NT2/D1 (cell line): ENCODE measurements around the gene HCN1.
"Not testable (repeated sequence)": the region's sequence is repeated elsewhere in the genome, so short reads cannot be mapped to it uniquely, and the experiment has no call there.

Experiments
- DNase-seq: peaks from one replicate; pipeline ENCODE4 v3.0.0-alpha.2; 2011; ENCODE audit warnings: low read depth, low spot score
- H3K27me3 ChIP-seq: 2 replicates; pipeline ENCODE4 v1.6.0; 2011; ENCODE audit warnings: mild to moderate bottlenecking; ENCODE audit not compliant: insufficient read length, insufficient read depth
- H3K36me3 ChIP-seq: 2 replicates; pipeline ENCODE4 v1.6.1; 2011; ENCODE audit warnings: mild to moderate bottlenecking, low read length, mixed read lengths; ENCODE audit not compliant: insufficient read depth, insufficient read length
- H3K4me1 ChIP-seq: 2 replicates; pipeline ENCODE4 v1.5.1; 2011; ENCODE audit not compliant: insufficient read depth, insufficient read length
- H3K4me3 ChIP-seq: 2 replicates; pipeline ENCODE4 v1.5.1; 2011; ENCODE audit warnings: low read depth; ENCODE audit not compliant: insufficient read length
- H3K9ac ChIP-seq: 2 replicates; pipeline ENCODE4 v1.6.0; 2011; ENCODE audit warnings: low read depth; ENCODE audit not compliant: insufficient read length
- H3K9me3 ChIP-seq: 2 replicates; pipeline ENCODE4 v1.5.1; 2011; ENCODE audit warnings: mild to moderate bottlenecking, low read length; ENCODE audit not compliant: insufficient read depth
- SUZ12 ChIP-seq: IDR thresholded peaks from 2 replicates; pipeline ENCODE4 v1.6.1; 2011; ENCODE audit not compliant: insufficient read length, insufficient read depth; ENCODE audit errors: extremely low read depth
- YY1 ChIP-seq: IDR thresholded peaks from 2 replicates; pipeline ENCODE4 v1.6.1; 2011; ENCODE audit not compliant: insufficient read length, insufficient read depth
- ZNF274 ChIP-seq: IDR thresholded peaks from 2 replicates; pipeline ENCODE4 v1.6.1; 2011; ENCODE audit warnings: mild to moderate bottlenecking, low read depth, low read length

The HCN1 gene

DNA sequence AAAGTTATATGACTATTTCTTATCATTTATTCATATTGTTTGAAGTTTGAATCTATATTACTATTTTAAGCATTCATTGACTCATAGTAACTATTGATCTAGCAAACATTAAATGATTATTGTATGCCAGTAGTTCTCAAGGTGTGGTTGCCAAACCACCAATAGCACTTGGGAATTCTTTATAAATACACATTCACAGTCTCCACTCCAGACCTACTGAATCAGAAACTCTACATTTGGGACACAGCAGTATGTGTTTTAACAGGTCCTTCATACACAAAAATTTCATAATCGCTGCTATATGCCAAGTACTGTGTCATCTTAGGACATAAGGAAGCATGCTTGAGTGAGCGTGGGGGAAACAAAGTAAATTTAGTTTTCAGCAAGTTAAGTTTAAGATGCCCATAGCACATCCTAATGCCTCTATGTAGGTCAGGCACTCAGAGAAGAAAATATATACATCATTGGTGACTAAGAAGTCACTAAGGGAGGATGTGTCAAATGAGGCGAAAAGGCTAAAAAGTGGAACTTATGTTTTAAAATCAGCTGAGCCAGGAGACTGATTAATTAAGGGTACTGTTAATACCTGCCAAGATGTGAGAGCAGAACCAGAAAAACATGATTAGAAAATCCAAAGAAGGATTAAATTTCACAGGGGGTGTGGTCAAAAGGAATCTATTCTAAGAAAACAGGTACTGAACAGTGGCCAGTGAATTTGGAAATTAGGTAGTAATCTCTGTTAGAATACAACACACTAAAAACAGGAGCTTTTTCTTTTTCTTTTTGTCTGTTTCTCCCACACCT is 340.8 kb downstream of the HCN1 start:
- no peaks in the 10 kb centered on the region for H3K9me3 ChIP-seq
- no peak overlapping the region for H3K9ac ChIP-seq
- H3K27me3 ChIP-seq: no peaks in the 10 kb centered on the region
- no peak for DNase-seq
- no peaks in the 10 kb centered on the region for H3K36me3 ChIP-seq
- no peak for TF ChIP-seq YY1
- TF ChIP-seq SUZ12: no peak
- no peak for TF ChIP-seq ZNF274
- no peak overlapping the region for H3K4me3 ChIP-seq
- no peaks in the 10 kb centered on the region for H3K4me1 ChIP-seq

- H3K27me3 ChIP-seq: no peaks in the 10 kb centered on the region
- no peak overlapping the region for H3K4me3 ChIP-seq
- H3K9me3 ChIP-seq: no peaks in the 10 kb centered on the region
- no peak for DNase-seq
- no peaks in the 10 kb centered on the region for H3K4me1 ChIP-seq
- TF ChIP-seq ZNF274 (no peak), YY1 (no peak), SUZ12 (no peak)
- H3K36me3 ChIP-seq: no peaks in the 10 kb centered on the region
- no peak overlapping the region for H3K9ac ChIP-seq
Observed at GRCh38 chr5:45336464-45336863, 359.7 kb downstream of the HCN1 start.

DNA sequence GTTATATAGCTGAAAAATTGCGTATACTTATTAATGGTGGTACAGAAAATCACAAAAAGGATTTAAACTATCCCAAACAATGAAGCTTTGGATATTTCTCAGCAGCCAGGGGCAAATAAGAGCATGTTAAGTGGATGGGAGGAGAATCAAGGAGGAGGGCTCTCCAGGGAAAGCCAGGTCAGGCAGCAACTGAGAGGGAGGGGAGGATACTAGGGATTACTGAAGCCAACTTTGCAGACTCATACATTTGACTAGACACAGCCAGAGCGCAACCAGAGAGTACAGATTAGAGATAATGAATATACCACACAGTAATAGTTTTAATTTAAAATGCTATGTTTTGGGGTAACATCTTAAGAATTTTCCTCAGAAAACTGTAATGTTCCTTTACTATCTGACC is 360.2 kb downstream of the HCN1 start:
- TF ChIP-seq SUZ12: no peak
- no peak for TF ChIP-seq ZNF274
- TF ChIP-seq YY1: no peak
- H3K36me3 ChIP-seq: no peaks in the 10 kb centered on the region
- H3K4me1 ChIP-seq: no peaks in the 10 kb centered on the region
- H3K9me3 ChIP-seq: no peaks in the 10 kb centered on the region
- DNase-seq: no peak
- H3K4me3 ChIP-seq: no peak overlapping the region
- H3K27me3 ChIP-seq: no peaks in the 10 kb centered on the region
- H3K9ac ChIP-seq: no peak overlapping the region

DNA sequence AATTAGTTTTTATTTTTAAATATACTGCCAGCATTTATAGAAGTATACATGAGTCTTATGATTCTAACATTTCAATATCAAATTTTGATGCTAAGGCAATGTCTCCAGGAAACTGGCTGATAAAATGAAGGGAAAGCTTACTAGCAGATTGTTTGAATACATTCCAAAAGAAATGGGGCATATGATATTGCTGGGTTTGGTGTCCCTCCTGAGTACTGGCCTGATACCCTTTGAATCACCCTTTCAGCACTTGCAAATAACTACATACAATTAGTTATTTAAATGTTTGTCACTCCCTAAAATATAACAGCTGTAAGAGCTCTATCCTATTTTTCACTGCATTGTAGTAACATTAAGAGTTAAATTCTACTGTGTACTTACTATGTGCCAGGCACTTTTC is 360.8 kb downstream of the HCN1 start:
- H3K27me3 ChIP-seq: no peaks in the 10 kb centered on the region
- H3K36me3 ChIP-seq: no peaks in the 10 kb centered on the region
- TF ChIP-seq SUZ12 (no peak), ZNF274 (no peak), YY1 (no peak)
- H3K4me1 ChIP-seq: no peaks in the 10 kb centered on the region
- no peak overlapping the region for H3K4me3 ChIP-seq
- no peak for DNase-seq
- H3K9ac ChIP-seq: no peak overlapping the region
- H3K9me3 ChIP-seq: no peaks in the 10 kb centered on the region

- H3K36me3 ChIP-seq: no peaks in the 10 kb centered on the region
- no peak overlapping the region for H3K9ac ChIP-seq
- H3K27me3 ChIP-seq: no peaks in the 10 kb centered on the region
- no peaks in the 10 kb centered on the region for H3K9me3 ChIP-seq
- no peak for TF ChIP-seq YY1
- no peak for TF ChIP-seq SUZ12
- no peak for TF ChIP-seq ZNF274
- no peak overlapping the region for H3K4me3 ChIP-seq
- H3K4me1 ChIP-seq: no peaks in the 10 kb centered on the region
- DNase-seq: no peak
Observed at GRCh38 chr5:45334939-45335338, 361.2 kb downstream of the HCN1 start.

DNA sequence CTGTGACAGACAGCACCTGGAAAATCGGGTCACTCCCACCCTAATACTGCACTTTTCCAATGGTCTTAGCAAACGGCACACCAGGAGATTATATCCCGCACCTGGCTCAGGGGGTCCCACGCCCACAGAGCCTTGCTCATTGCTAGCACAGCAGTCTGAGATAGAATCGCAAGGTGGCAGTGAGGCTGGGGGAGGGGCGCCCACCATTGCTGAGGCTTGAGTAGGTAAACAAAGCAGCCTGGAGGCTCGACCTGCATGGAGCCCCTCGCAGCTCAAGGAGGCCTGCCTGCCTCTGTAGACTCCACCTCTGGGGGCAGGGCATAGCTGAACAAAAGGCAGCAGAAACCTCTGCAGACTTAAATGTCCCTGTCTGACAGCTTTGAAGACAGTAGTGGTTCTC is 383.6 kb downstream of the HCN1 start:
- not testable (repeated sequence) for DNase-seq, H3K36me3 ChIP-seq, H3K4me3 ChIP-seq, H3K9ac ChIP-seq, H3K4me1 ChIP-seq, H3K9me3 ChIP-seq, H3K27me3 ChIP-seq

GRCh38 chr5:45295231-45295630 is 400.9 kb downstream of the HCN1 start:
- Histone ChIP-seq H3K4me1 (no peaks in the 10 kb centered on the region), H3K27me3 (no peaks in the 10 kb centered on the region), H3K4me3 (no peak overlapping the region), H3K9me3 (peaks cover 9% of the 10 kb centered on the region; the same call in 1 of the 2 replicates), H3K9ac (no peak overlapping the region), H3K36me3 (no peaks in the 10 kb centered on the region)
- no peak for TF ChIP-seq SUZ12
- DNase-seq: no peak

DNA sequence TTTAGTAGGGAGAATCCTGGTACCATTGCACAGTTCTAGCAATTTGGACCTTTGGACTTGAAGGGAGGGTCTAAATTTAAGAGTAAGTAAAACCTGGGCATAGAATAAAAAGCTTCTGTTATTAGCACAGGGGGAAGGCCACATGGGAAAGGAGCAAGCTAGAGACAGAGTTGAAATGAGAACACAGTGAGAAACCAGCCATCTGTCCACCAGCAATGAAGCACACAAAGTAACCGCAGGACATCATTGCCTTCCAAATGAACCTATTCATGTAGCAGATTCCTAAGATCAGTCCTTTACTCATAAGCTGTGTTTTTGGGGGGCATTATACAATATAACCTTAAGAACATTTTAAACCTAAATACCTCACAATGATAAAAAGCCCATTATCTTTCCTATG is 407.4 kb downstream of the HCN1 start:
- Histone ChIP-seq H3K9ac (no peak overlapping the region), H3K27me3 (no peaks in the 10 kb centered on the region), H3K36me3 (no peaks in the 10 kb centered on the region), H3K4me3 (no peak overlapping the region), H3K9me3 (0 out of 2 replicates have a peak, but pooled peaks cover 5% of the 10 kb centered on the region), H3K4me1 (no peaks in the 10 kb centered on the region)
- DNase-seq: no peak
- no peak for TF ChIP-seq YY1
- no peak for TF ChIP-seq ZNF274
- no peak for TF ChIP-seq SUZ12
